Colonic mucosa (tissue), 4 donors: ENCODE measurements around the gene GDF9. TPM values are rescaled to one million over a fixed set of nuclear protein-coding genes. Genes with fewer than 3 reads are reported as not detected.
A peak's percentile ranks its signal among the peaks of the same experiment; 100 is the strongest.

Experiments
- DNase-seq: peaks from one replicate; pipeline ENCODE4 v3.0.0-alpha.2; 2020
- H3K27ac ChIP-seq: fragments of 200-600 bp; one replicate; pipeline ENCODE4 v1.8.0; 2021
- H3K27me3 ChIP-seq: fragments of 200-600 bp; one replicate; pipeline ENCODE4 v1.8.0; 2021
- H3K36me3 ChIP-seq: fragments of 200-600 bp; one replicate; pipeline ENCODE4 v1.8.0; 2021
- H3K4me1 ChIP-seq: fragments of 200-600 bp; one replicate; pipeline ENCODE4 v1.8.0; 2021; ENCODE audit warnings: mild to moderate bottlenecking
- H3K4me3 ChIP-seq: fragments of 200-600 bp; one replicate; pipeline ENCODE4 v1.8.0; 2021
- H3K9ac ChIP-seq, 2 donors: one replicate each; pipeline ENCODE4 v1.7.0; 2013; ENCODE audit warnings: control low read depth in 2 of 2, low read depth in 2 of 2, low read length in 2 of 2
- H3K9me3 ChIP-seq: fragments of 200-600 bp; one replicate; pipeline ENCODE4 v1.8.0; 2021
- intact Hi-C: fragments of 100-400 bp; cut with DNase I; formaldehyde crosslinking; loops from one replicate; pipeline ENCODE4 v1.14.1; 2022
- total RNA-seq, 2 donors: library from RNA; stranded (reverse); fragmentation: NEBNext Ultra II Directional in 1 of 2; extraction: Animal tissue kit (Norgen Biotek cat#: 25700) in 1 of 2; gene quantifications; one replicate each; pipeline ENCODE4 v1.2.1, GENCODE V29; 2021
- TF ChIP-seq, protein P1 (sequence below): fragments of 200-600 bp; IDR thresholded peaks from one replicate; pipeline ENCODE4 v1.8.0; 2022; ENCODE audit warnings: antibody characterized with exemption, mild to moderate bottlenecking
- donor health status: healthy.
- donor health status: DM: no; HTN: no; CAD: no.
- donor health status: DM: no; HTN: no; CAD: no.

GDF9 gene
- total RNA-seq, 2 donors from 2014 or later, result 0.64 to 0.69 TPM

- H3K27ac ChIP-seq, result no peak overlapping the region
- H3K36me3 ChIP-seq, result no peaks in the 10 kb centered on the region
- H3K4me3 ChIP-seq, result no peak overlapping the region
- H3K9ac ChIP-seq, result peak overlapping the region in 1 of 2 donors; percentile 43
- no peaks in the 10 kb centered on the region for H3K9me3 ChIP-seq
- TF ChIP-seq, protein P1, sequence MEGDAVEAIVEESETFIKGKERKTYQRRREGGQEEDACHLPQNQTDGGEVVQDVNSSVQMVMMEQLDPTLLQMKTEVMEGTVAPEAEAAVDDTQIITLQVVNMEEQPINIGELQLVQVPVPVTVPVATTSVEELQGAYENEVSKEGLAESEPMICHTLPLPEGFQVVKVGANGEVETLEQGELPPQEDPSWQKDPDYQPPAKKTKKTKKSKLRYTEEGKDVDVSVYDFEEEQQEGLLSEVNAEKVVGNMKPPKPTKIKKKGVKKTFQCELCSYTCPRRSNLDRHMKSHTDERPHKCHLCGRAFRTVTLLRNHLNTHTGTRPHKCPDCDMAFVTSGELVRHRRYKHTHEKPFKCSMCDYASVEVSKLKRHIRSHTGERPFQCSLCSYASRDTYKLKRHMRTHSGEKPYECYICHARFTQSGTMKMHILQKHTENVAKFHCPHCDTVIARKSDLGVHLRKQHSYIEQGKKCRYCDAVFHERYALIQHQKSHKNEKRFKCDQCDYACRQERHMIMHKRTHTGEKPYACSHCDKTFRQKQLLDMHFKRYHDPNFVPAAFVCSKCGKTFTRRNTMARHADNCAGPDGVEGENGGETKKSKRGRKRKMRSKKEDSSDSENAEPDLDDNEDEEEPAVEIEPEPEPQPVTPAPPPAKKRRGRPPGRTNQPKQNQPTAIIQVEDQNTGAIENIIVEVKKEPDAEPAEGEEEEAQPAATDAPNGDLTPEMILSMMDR, result no peak
- no peaks in the 10 kb centered on the region for H3K27me3 ChIP-seq
- intact Hi-C loops, result loop anchor here (5.0 to 10.0 kb wide), 3 partner anchors 71 to 439 kb away; no protein-coding TSS in a partner anchor
- no peaks in the 10 kb centered on the region for H3K4me1 ChIP-seq
- no peak for DNase-seq
Observed at GRCh38 chr5:132823481-132824050, 42.7 kb downstream of the GDF9 start.

DNA sequence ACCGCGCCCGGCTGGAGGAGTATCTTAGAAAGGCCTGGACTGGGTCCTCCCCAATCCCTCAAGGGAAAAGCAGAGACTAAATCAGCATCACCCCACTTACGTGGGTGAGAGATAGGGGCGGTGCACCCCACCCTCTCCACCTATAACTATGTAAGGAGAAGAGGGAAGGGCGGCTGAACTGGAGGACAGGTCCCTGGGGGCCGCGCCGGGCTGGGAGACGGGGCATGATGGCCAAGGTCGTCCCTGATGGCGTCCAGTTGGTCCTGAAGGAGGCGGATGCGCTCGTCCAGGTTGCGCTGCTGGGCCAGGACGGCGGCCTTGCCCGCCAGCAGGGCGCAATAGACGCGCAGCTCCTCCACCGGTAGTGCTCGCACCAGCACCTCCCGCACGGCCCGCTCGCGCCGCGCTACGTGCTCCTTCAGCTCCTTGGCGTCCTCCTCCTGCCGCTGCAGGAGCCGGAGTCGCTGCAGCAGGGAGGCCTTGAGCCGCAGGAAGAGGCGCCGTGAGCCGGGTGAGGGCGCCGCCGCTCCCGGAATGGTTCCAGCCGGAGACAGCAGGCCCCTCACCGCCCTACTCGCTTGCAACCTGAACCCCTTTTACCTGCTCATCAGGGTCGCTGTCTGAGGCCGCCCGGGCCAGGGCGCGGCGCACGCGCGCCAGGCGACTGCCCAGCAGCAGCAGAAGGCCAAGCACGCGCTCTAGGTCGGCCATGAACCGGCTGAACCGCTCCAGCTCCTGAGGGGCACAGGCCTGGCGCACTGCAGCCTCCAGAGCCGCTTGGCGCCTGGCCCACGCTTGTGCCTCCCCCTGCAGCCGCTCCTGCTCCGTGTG, 43.4 kb downstream of the GDF9 start:
- Histone ChIP-seq H3K36me3 (no peaks in the 10 kb centered on the region), H3K27me3 (no peaks in the 10 kb centered on the region), H3K9ac (peak overlapping the region in 1 of 2 donors; percentile 43), H3K4me1 (no peaks in the 10 kb centered on the region), H3K4me3 (no peak overlapping the region), H3K27ac (no peak overlapping the region), H3K9me3 (no peaks in the 10 kb centered on the region)
- DNase-seq, result no peak
- intact Hi-C loops, result loop anchor here (5.0 to 10.0 kb wide), 3 partner anchors 71 to 438 kb away; no protein-coding TSS in a partner anchor
- TF ChIP-seq, protein P1, result no peak

DNA sequence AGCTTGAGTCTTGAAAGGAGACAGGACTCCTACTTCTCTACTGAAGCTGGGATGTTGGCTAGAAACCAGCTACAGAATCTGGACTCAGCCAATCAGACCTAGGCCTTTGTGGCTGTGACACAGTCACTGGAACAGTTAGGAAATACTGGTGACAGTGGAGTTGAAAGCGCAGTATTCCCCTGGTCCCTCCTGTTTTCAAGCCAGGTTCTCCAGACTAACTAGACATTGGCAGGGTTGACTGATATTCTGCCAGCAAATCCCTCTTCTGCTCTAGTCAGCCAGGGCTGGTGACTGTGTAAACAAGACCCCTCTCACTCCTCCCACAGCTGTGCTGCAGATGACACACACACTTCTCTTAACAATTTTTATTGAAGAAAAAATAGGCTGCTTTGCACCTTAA, 44.5 kb downstream of the GDF9 start:
- no peaks in the 10 kb centered on the region for H3K27me3 ChIP-seq
- no peak overlapping the region for H3K4me3 ChIP-seq
- no peaks in the 10 kb centered on the region for H3K4me1 ChIP-seq
- no peaks in the 10 kb centered on the region for H3K36me3 ChIP-seq
- TF ChIP-seq, protein P1, result no peak
- intact Hi-C loops, result loop anchor here (5.0 to 10.0 kb wide), 3 partner anchors 69 to 437 kb away; no protein-coding TSS in a partner anchor
- H3K9ac ChIP-seq, result no peak overlapping the region
- no peak for DNase-seq
- no peak overlapping the region for H3K27ac ChIP-seq
- no peaks in the 10 kb centered on the region for H3K9me3 ChIP-seq

DNA sequence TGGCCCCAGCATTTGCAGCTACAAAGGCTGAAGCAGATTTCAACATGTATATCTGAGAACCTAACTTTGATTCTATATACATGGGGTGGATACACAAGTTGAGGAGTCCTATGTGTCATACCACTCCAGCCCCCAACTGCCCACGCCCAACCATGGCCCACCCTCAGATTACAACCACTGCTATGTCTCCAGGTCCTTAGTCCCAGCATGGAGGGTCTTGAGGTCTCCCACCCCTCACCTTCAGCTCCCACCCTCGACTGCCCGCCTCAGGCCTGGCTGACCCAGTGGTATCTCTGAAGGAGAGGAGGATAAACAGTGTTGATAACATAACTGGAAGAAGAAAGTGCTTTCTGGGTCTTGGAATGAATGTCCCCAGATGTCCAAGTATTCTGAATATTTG, 44.9 kb downstream of the GDF9 start:
- H3K4me1 ChIP-seq, result no peaks in the 10 kb centered on the region
- no peak overlapping the region for H3K27ac ChIP-seq
- DNase-seq, result no peak
- no peak overlapping the region for H3K4me3 ChIP-seq
- no peaks in the 10 kb centered on the region for H3K36me3 ChIP-seq
- H3K27me3 ChIP-seq, result no peaks in the 10 kb centered on the region
- intact Hi-C loops, result loop anchor here (5.0 to 10.0 kb wide), 3 partner anchors 69 to 437 kb away; no protein-coding TSS in a partner anchor
- no peak overlapping the region for H3K9ac ChIP-seq
- TF ChIP-seq, protein P1, result no peak
- no peaks in the 10 kb centered on the region for H3K9me3 ChIP-seq

GRCh38 chr5:132820162-132820754, 46.0 kb downstream of the GDF9 start:
- Histone ChIP-seq H3K27ac (no peak overlapping the region), H3K4me1 (no peaks in the 10 kb centered on the region), H3K27me3 (no peaks in the 10 kb centered on the region), H3K4me3 (no peak overlapping the region), H3K9me3 (no peaks in the 10 kb centered on the region), H3K36me3 (no peaks in the 10 kb centered on the region), H3K9ac (peak overlapping the region; percentile 19 to 37)
- intact Hi-C loops, result loop anchor here (5.0 to 10.0 kb wide), 3 partner anchors 68 to 435 kb away; no protein-coding TSS in a partner anchor
- TF ChIP-seq, protein P1, result peak; percentile 89
- peak; percentile 97 for DNase-seq
